ENCODE results near the gene ZNF576.

ZNF576 gene

DNA sequence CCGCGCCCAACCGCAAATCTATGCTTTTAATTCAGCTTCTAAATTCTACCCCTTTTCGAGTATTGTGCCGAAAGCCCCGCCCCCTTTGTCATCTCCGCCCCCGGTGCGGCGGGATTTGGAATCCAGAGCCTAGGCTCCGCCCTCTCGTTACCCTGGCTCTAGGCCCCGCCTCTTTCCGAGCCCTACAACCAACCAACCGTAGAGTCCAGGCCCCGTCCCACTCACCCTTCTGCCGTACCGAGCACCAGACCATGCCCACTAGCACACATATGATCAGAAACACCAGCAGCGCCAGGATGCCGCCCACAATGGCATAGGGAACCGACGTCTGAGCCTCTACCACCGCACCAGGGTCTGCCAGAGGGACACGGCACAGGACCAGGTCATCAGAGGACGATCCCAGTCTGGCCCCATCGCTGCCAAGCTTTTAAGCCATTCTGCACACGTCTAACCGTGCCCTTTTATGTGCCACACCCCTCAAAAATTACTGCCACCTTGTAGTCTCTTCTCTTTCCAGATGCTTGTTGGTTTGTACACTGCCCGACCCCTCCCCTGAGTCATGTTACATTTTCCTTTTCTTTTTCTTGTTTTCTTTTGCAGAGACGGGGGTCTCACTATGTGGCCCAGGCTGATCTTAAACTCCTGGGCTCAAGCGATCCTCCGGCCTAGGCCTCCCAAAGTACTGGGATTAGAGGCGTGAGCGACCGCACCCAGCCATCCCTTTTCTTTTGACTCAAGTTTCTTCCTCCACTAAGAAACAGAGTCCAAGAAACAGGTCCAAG is 27.7 kb downstream of the ZNF576 start:
- peak overlapping the region; percentile 81 for H3K27ac ChIP-seq
- TF ChIP-seq, protein P1, sequence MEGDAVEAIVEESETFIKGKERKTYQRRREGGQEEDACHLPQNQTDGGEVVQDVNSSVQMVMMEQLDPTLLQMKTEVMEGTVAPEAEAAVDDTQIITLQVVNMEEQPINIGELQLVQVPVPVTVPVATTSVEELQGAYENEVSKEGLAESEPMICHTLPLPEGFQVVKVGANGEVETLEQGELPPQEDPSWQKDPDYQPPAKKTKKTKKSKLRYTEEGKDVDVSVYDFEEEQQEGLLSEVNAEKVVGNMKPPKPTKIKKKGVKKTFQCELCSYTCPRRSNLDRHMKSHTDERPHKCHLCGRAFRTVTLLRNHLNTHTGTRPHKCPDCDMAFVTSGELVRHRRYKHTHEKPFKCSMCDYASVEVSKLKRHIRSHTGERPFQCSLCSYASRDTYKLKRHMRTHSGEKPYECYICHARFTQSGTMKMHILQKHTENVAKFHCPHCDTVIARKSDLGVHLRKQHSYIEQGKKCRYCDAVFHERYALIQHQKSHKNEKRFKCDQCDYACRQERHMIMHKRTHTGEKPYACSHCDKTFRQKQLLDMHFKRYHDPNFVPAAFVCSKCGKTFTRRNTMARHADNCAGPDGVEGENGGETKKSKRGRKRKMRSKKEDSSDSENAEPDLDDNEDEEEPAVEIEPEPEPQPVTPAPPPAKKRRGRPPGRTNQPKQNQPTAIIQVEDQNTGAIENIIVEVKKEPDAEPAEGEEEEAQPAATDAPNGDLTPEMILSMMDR (IDR thresholded peaks at IDR 0.05) = no peak
- no peak for TF ChIP-seq ZFX (IDR thresholded peaks at IDR 0.05; ENCODE audit: borderline replicate concordance)

DNA sequence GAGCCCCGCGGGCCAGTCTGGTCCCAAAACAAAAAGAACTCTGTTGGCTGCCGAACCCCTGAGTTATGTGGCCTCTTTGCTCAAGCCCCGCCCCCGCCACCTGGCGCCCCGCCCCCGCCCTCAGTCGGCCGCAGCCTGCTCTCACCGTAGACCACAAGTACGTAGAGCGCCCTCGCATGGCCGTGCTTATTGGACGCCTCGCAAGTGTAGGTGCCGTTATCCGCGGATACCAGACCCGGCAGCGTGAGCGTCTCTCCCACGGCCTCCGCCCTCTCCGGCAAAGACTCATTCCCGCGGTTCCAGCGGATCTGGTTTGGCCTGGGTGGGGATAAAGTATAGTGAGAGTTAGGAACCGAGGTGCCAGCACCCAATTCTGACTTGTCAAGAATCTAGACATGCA is 28.5 kb downstream of the ZNF576 start:
- no peak for TF ChIP-seq ZFX (IDR thresholded peaks at IDR 0.05; ENCODE audit: borderline replicate concordance)
- TF ChIP-seq, protein P1 (IDR thresholded peaks at IDR 0.05) = peak; percentile 80
- H3K27ac ChIP-seq = peak overlapping the region; percentile 81

DNA sequence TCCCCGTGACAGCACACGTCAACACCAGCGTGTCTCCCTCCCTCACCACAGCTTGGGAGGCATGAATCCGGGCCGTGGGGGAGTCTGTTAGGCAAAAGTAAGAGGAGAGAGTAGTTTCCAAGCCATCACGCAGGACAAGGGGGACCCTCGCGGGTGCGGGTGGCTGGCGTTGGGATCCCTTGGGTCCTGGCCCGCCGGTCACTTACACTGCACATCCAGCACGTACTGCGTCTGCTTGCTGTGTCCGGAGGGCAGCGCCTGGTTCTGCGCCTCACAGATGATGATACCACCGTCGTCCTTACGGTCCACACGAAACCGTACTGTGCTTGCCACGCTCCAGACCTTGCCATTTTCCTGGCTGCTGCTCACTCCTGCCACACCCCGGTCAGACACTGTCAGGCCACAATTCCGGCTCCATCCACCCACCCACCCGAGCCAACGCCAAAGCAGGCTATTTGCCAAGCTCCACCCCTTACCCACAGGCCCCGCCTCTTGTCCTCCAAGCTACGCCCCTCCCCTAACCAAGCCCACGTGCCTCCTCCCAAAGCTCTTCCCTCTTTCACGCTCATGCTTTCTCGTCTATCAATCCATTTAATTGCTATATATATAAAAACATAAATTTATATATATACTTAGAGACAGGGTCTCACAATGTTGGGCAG is 29.7 kb downstream of the ZNF576 start:
- peak overlapping the region; percentile 81 for H3K27ac ChIP-seq
- TF ChIP-seq, protein P1 (IDR thresholded peaks at IDR 0.05) = peak; percentile 85
- TF ChIP-seq ZFX (IDR thresholded peaks at IDR 0.05; ENCODE audit: borderline replicate concordance) = no peak

DNA sequence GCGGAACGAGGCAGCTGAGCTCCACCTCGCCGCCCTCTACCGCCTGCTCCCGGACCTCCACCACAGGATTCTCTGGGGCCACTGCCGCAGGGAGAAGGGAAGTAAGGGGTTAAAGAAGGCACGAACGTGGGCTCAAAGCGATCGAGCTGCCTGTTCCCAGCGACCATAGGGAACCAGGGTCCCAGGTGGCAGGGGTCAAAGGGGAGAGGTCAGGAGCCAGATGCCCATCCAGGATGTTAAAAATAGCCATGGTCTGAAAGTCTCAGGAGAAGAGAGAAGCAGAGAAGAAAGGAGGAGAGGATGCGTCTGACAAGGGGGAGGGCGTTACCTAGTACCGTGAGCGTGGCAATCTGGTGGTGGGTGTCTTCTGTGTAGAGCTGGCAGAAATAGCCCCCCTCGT is 30.4 kb downstream of the ZNF576 start:
- no peak for TF ChIP-seq ZFX (IDR thresholded peaks at IDR 0.05; ENCODE audit: borderline replicate concordance)
- TF ChIP-seq, protein P1 (IDR thresholded peaks at IDR 0.05) = no peak

DNA sequence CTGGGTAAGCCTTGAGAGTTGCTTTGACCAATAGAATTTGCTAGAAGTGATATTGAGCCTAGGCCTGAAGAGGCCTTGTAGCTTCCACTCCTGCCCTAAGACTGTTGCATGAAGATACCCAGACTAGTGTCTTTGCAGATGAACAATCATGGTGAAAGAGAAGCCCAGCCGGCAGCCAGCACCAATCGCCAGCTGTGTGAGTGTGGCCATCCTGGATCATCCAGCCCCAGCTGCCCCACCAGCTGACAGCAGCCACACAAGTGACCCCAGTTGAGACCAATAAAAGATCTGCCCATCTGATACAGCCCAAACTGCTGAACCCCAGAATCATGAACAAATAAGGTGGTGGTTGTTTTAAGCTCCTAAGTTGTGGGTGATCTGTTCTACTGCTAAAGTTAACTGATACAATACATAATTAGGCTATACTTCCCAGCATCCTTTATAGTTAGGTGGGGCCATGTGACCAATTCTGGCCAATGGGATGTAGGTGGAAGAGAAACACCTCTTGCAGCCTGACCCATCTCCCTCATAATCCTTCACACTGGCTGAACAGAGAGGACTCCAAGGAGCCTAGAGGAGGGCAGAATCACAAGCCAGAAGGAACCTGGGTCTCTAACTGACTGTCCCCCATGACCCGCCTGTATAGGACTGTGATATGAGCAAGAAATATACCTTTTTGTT is 32.4 kb downstream of the ZNF576 start:
- no peak overlapping the region for H3K27ac ChIP-seq
- TF ChIP-seq ZFX (IDR thresholded peaks at IDR 0.05; ENCODE audit: borderline replicate concordance) = no peak
- TF ChIP-seq, protein P1 (IDR thresholded peaks at IDR 0.05) = no peak

More for the DNA sequence above, 30.4 kb downstream of the ZNF576 start:
- H3K27ac ChIP-seq = no peak overlapping the region

DNA sequence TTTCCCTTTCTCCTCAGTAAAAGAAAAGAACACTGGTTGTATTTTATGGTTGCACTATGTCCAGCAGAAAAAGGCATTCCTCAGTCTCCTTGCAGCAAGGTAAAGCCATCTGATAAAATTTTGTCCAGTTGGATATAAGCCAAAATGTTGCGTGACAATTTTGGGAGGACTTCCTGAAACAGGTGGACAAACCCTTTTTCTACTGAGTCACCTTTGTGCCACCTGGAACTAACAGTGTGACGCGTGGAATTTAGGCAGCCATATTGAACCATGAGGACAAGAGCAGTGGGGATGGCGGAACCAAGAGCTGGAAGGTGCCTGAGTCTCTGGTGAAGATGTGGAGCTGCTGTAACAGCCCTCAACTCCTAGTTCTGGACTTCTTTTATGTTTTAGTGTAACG is 35.1 kb downstream of the ZNF576 start:
- no peak for TF ChIP-seq ZFX (IDR thresholded peaks at IDR 0.05; ENCODE audit: borderline replicate concordance)
- TF ChIP-seq, protein P1 (IDR thresholded peaks at IDR 0.05) = no peak
- H3K27ac ChIP-seq = no peak overlapping the region

Data from 22Rv1 (cell line).